ENCODE data around the gene SMAD6. TPM values are rescaled to one million over a fixed set of nuclear protein-coding genes. Genes with fewer than 3 reads are reported as not detected.

Gene SMAD6
- total and polyA plus RNA-seq, 9 donors = 3.8 to 20.3 (median 13.9) TPM

GRCh38 chr15:66720206-66721010 lies 18.4 kb downstream of the SMAD6 start:
- intact Hi-C loops (cut with DNase I) = no loop called here
- DNase-seq = no peak

GRCh38 chr15:66721020-66721419 lies 19.0 kb downstream of the SMAD6 start:
- H3K4me1 ChIP-seq (ENCODE audit: insufficient read depth) = peaks cover 8% of the 10 kb centered on the region
- H3K27ac ChIP-seq = no peak overlapping the region
- no peak for DNase-seq
- 86 to 90% (median 88%) methylated on average over 8 of the region's 8 CpGs for WGBS, 3 donors
- intact Hi-C loops (cut with DNase I) = no loop called here
- no peaks in the 10 kb centered on the region for H3K36me3 ChIP-seq
- H3K4me3 ChIP-seq = no peak overlapping the region
- H3K27me3 ChIP-seq = no peaks in the 10 kb centered on the region
- no peaks in the 10 kb centered on the region for H3K9me3 ChIP-seq
- no peak for TF ChIP-seq EP300 (IDR thresholded peaks at IDR 0.05)
- no peak for TF ChIP-seq POLR2A (IDR thresholded peaks at IDR 0.05)
- TF ChIP-seq, protein P1, sequence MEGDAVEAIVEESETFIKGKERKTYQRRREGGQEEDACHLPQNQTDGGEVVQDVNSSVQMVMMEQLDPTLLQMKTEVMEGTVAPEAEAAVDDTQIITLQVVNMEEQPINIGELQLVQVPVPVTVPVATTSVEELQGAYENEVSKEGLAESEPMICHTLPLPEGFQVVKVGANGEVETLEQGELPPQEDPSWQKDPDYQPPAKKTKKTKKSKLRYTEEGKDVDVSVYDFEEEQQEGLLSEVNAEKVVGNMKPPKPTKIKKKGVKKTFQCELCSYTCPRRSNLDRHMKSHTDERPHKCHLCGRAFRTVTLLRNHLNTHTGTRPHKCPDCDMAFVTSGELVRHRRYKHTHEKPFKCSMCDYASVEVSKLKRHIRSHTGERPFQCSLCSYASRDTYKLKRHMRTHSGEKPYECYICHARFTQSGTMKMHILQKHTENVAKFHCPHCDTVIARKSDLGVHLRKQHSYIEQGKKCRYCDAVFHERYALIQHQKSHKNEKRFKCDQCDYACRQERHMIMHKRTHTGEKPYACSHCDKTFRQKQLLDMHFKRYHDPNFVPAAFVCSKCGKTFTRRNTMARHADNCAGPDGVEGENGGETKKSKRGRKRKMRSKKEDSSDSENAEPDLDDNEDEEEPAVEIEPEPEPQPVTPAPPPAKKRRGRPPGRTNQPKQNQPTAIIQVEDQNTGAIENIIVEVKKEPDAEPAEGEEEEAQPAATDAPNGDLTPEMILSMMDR (IDR thresholded peaks at IDR 0.05) = no peak

More at GRCh38 chr15:66720206-66721010, 18.4 kb downstream of the SMAD6 start:
- WGBS, 3 donors = 82 to 86% (median 82%) methylated on average over 9 of the region's 9 CpGs
- H3K4me3 ChIP-seq = no peak overlapping the region
- peaks cover 10% of the 10 kb centered on the region for H3K4me1 ChIP-seq (ENCODE audit: insufficient read depth)
- H3K27me3 ChIP-seq = no peaks in the 10 kb centered on the region
- no peak for TF ChIP-seq POLR2A (IDR thresholded peaks at IDR 0.05)
- TF ChIP-seq, protein P1 (IDR thresholded peaks at IDR 0.05) = no peak
- TF ChIP-seq EP300 (IDR thresholded peaks at IDR 0.05) = no peak
- H3K9me3 ChIP-seq = no peaks in the 10 kb centered on the region
- no peak overlapping the region for H3K27ac ChIP-seq
- no peaks in the 10 kb centered on the region for H3K36me3 ChIP-seq

DNA sequence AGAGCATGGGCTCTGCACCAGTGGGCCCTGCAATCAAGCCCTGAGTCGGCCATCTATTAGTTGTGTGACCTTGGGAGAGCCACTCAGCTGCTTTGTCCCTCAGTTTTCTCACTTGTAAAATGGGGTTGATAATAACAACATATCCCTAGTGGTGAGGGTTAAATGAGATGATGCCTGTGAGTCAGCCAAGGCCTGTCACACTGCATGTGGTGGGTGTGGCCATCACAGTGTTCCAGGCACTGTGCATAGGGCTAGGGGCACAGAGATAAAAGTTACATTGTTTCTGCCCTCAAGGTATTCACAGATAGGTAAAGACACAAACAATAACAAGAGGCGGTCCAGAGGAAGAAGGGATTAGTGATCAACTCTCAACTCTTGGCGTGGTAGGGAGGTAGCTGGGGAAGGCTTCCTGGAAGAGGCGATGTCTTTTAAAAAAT lies 19.5 kb downstream of the SMAD6 start:
- 81 to 89% (median 88%) methylated on average over 4 of the region's 4 CpGs for WGBS, 3 donors
- TF ChIP-seq EP300 (IDR thresholded peaks at IDR 0.05) (no peak), POLR2A (IDR thresholded peaks at IDR 0.05) (no peak)
- TF ChIP-seq, protein P1 (IDR thresholded peaks at IDR 0.05) = no peak
- peaks cover 7% of the 10 kb centered on the region for H3K4me1 ChIP-seq (ENCODE audit: insufficient read depth)
- H3K36me3 ChIP-seq = no peaks in the 10 kb centered on the region
- H3K4me3 ChIP-seq = no peak overlapping the region
- no peaks in the 10 kb centered on the region for H3K27me3 ChIP-seq
- H3K27ac ChIP-seq = no peak overlapping the region
- intact Hi-C loops (cut with DNase I) = no loop called here
- DNase-seq = no peak
- no peaks in the 10 kb centered on the region for H3K9me3 ChIP-seq

DNA sequence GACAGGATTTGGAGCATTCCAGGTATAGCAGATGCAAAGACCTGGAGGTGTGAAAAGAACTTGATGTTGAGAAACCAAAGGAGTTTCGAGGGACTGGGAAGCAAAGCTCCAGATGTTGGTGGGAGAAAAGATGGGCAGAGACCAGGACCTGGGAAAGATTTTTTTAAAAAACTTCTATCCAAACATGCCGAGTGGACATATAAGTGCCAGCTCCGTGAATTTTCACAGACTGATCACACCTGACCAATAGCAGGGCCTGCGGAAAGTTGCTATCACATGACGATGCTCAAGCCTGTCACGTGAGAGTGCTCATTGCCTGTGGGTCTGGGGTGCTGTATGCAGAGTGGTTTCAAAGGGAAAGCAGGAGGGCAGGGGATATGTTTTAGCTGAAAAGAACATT lies 19.9 kb downstream of the SMAD6 start:
- intact Hi-C loops (cut with DNase I) = no loop called here
- DNase-seq = no peak
- H3K9me3 ChIP-seq = no peaks in the 10 kb centered on the region
- no peak overlapping the region for H3K4me3 ChIP-seq
- no peaks in the 10 kb centered on the region for H3K27me3 ChIP-seq
- TF ChIP-seq EP300 (IDR thresholded peaks at IDR 0.05) (no peak), POLR2A (IDR thresholded peaks at IDR 0.05) (no peak)
- TF ChIP-seq, protein P1 (IDR thresholded peaks at IDR 0.05) = no peak
- no peak overlapping the region for H3K27ac ChIP-seq
- 56 to 92% (median 88%) methylated on average over 6 of the region's 6 CpGs for WGBS, 3 donors
- H3K4me1 ChIP-seq (ENCODE audit: insufficient read depth) = peaks cover 6% of the 10 kb centered on the region
- H3K36me3 ChIP-seq = no peaks in the 10 kb centered on the region
